B cell (primary cell): ENCODE results near the gene AMZ2. TPM values are rescaled to one million over a fixed set of nuclear protein-coding genes. Genes with fewer than 3 reads are reported as not detected.
"Not testable (repeated sequence)": the region's sequence is repeated elsewhere in the genome, so short reads cannot be mapped to it uniquely, and the experiment has no call there.

Experiments used
- ATAC-seq: fragments of 200-7000 bp; cut with Tn5 transposase; one replicate; pipeline ENCODE4 v1.10.0; 2021; ENCODE audit warnings: low read depth, mild to moderate bottlenecking, moderate number of reproducible peaks, moderate library complexity
- CTCF ChIA-PET: fragments of 350-600 bp; sonication (Branson Sonifier 250); formaldehyde crosslinking; loops from one replicate; lab custom pipeline; 2021; ENCODE audit warnings: antibody characterized with exemption, inconsistent platforms; lab: Charles Lee
- POLR2A ChIA-PET: fragments of 350-600 bp; sonication (Branson Sonifier 250); formaldehyde crosslinking; loops from one replicate; lab custom pipeline; 2021; ENCODE audit warnings: antibody characterized with exemption; lab: Charles Lee
- DNase-seq: peaks from one replicate; pipeline ENCODE4 v3.0.0; 2013
- H2AFZ ChIP-seq: 2 replicates; pipeline ENCODE4 v1.6.1; 2012; ENCODE audit warnings: mild to moderate bottlenecking, low read depth, low read length; ENCODE audit not compliant: insufficient read depth, poor library complexity, severe bottlenecking
- H3K27ac ChIP-seq, 2 donors: 1 replicate in 1 of 2; 2 replicates in 1 of 2; pipeline ENCODE4 v1.5.1; 2012 to 2013; ENCODE audit warnings: low read length in 2 of 2, mild to moderate bottlenecking in 2 of 2, moderate library complexity in 1 of 2
- H3K27me3 ChIP-seq, 4 experiments: fragments of 200-600 bp in 1 of 4; sonication (generic) in 1 of 4; replicated peaks in 1 of 4; 1 replicate in 2 of 4; 2 replicates in 2 of 4; pipeline versions ENCODE4 v1.6.1 to v1.7.0; 2013 to 2016; ENCODE audit warnings: low read length in 3 of 4, mild to moderate bottlenecking in 2 of 4, mixed read lengths in 1 of 4, moderate library complexity in 1 of 4; ENCODE audit not compliant: insufficient read depth in 4 of 4, control insufficient read depth in 3 of 4; ENCODE audit errors: control extremely low read depth in 1 of 4
- H3K36me3 ChIP-seq, 2 experiments: replicated peaks in 1 of 2; 1 replicate in 1 of 2; 2 replicates in 1 of 2; pipeline versions ENCODE4 v1.6.1 to v1.7.1; 2013; ENCODE audit warnings: low read length in 1 of 2; ENCODE audit not compliant: insufficient read depth in 2 of 2, control insufficient read depth in 1 of 2; ENCODE audit errors: control extremely low read depth in 1 of 2, extremely low read depth in 1 of 2
- H3K4me1 ChIP-seq, 2 donors: fragments of 200-600 bp in 1 of 2; sonication (generic) in 1 of 2; 1 replicate in 1 of 2; 2 replicates in 1 of 2; pipeline versions ENCODE4 v1.5.1 to v1.6.1; 2013 to 2017; ENCODE audit warnings: low read length in 2 of 2; ENCODE audit not compliant: control insufficient read depth in 2 of 2, insufficient read depth in 2 of 2
- H3K4me2 ChIP-seq: replicated peaks from 2 replicates; pipeline ENCODE3; 2012; ENCODE audit warnings: mild to moderate bottlenecking, low read depth, low read length; ENCODE audit not compliant: poor library complexity, severe bottlenecking
- H3K4me3 ChIP-seq, 5 experiments: fragments of 200-600 bp in 1 of 5; sonication (generic) in 1 of 5; 1 replicate in 3 of 5; 2 replicates in 2 of 5; pipeline versions ENCODE4 v1.5.1 to v1.7.0; 2011 to 2016; ENCODE audit warnings: low read length in 4 of 5, mild to moderate bottlenecking in 4 of 5, low read depth in 2 of 5, control low read depth in 1 of 5, moderate library complexity in 1 of 5; ENCODE audit not compliant: insufficient read depth in 1 of 5; ENCODE audit errors: control extremely low read depth in 1 of 5, extremely low read depth in 1 of 5
- H3K79me2 ChIP-seq: fragments of 200-600 bp; sonication (generic); one replicate; pipeline ENCODE4 v1.6.0; 2016; ENCODE audit warnings: low read length; ENCODE audit not compliant: control insufficient read depth, insufficient read depth
- H3K9ac ChIP-seq: fragments of 200-600 bp; sonication (generic); 2 replicates; pipeline ENCODE4 v1.6.1; 2017; ENCODE audit warnings: mild to moderate bottlenecking, low read length, moderate library complexity
- H3K9me3 ChIP-seq, 3 donors: one replicate each; pipeline versions ENCODE4 v1.6.1 to v1.7.1; 2013; ENCODE audit warnings: low read length in 2 of 3; ENCODE audit not compliant: control insufficient read depth in 2 of 3, insufficient read depth in 1 of 3; ENCODE audit errors: control extremely low read depth in 1 of 3
- H4K20me1 ChIP-seq: 2 replicates; pipeline ENCODE4 v1.6.0; 2012; ENCODE audit warnings: mild to moderate bottlenecking, low read length; ENCODE audit not compliant: insufficient read depth, control insufficient read depth, poor library complexity, severe bottlenecking
- H3K27ac Mint-ChIP-seq: one replicate; pipeline ENCODE4 v1.8.0; 2021; ENCODE audit warnings: mixed read lengths
- H3K27me3 Mint-ChIP-seq: one replicate; pipeline ENCODE4 v1.8.0; 2021; ENCODE audit warnings: mixed read lengths
- H3K4me1 Mint-ChIP-seq: one replicate; pipeline ENCODE4 v1.8.0; 2021; ENCODE audit warnings: mixed read lengths
- H3K4me3 Mint-ChIP-seq: one replicate; pipeline ENCODE4 v1.8.0; 2021; ENCODE audit warnings: mixed read lengths
- H3K9me3 Mint-ChIP-seq: one replicate; pipeline ENCODE4 v1.8.0; 2022; ENCODE audit warnings: mixed read lengths; ENCODE audit not compliant: insufficient read depth
- CTCF ChIP-seq: fragments of 200-600 bp; IDR thresholded peaks from one replicate; pipeline ENCODE4 v1.8.0; 2022; ENCODE audit warnings: antibody characterized with exemption, mild to moderate bottlenecking
- WGBS: methylation state at CpG from one replicate; pipeline ENCODE4 v1.1.5; 2013; ENCODE audit warnings: missing lambda C conversion rate; ENCODE audit not compliant: insufficient coverage; 5-methylcytosine and 5-hydroxymethylcytosine counted together
- intact Hi-C: fragments of 100-400 bp; cut with micrococcal nuclease; formaldehyde crosslinking; loops from one replicate; pipeline ENCODE4 v1.10.0; 2022
- polyA plus RNA-seq: library from polyadenylated mRNA; depleted of rRNA; stranded (reverse); fragments of >200 nt; gene quantifications from 2 replicates; pipeline ENCODE4 v1.2.3, GENCODE V29; 2012
- total RNA-seq, 2 donors: library from RNA; stranded (reverse); fragments of 120-200 nt in 1 of 2; gene quantifications; 1 replicate in 1 of 2; 2 replicates in 1 of 2; pipeline versions ENCODE4 v1.2.3 to v1.2.4, GENCODE V29; 2013 to 2022

AMZ2 gene
- total and polyA plus RNA-seq, 2 donors (not counting 1 experiment from before 2014, with no cell fraction given) = 64.1 to 70.7 TPM

GRCh38 chr17:68263101-68263681 is 15.3 kb downstream of the AMZ2 start:
- not testable (repeated sequence) for H3K9ac ChIP-seq
- H3K27ac Mint-ChIP-seq = peak overlapping the region; percentile 59

DNA sequence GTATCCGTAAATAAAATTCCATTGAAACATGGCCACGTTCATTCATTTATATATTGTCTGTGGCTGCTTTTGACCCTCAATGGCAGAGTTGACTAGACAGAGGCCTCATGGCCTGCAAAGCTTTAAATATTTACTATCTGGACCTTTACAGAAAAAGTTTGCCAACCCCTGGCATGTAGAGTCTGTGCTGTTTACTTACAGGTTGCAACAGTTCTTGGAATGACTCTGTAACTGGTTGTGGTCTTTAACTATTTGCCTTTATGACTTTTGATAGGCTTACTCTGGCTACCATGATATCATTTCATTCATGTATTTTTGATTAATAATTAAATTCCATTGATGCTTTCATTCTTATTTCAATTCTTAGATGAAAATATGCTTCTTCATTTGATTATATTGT is 18.0 kb downstream of the AMZ2 start:
- POLR2A ChIA-PET = interaction anchor here (1.1 to 1.5 kb wide), 2 partner anchors 25 to 170 kb away, joined by 6 to 9 read pairs; partner anchors contain the start of genes ARSG and SLC16A6
- WGBS = no CpG with 5 or more reads among the region's 2 CpGs
- H2AFZ ChIP-seq, H3K4me3 ChIP-seq, H3K9me3 Mint-ChIP-seq, H4K20me1 ChIP-seq, intact Hi-C loops, H3K9ac ChIP-seq, DNase-seq, H3K27me3 ChIP-seq, ATAC-seq, H3K27ac ChIP-seq, H3K4me2 ChIP-seq, H3K4me3 Mint-ChIP-seq, H3K9me3 ChIP-seq, H3K27ac Mint-ChIP-seq, H3K36me3 ChIP-seq, H3K27me3 Mint-ChIP-seq, H3K79me2 ChIP-seq: not testable (repeated sequence)
- CTCF ChIA-PET = interaction anchor here (1.3 to 8.7 kb wide), 8 partner anchors 28 to 199 kb away, joined by 3 to 126 read pairs (median 25); no protein-coding TSS in a partner anchor
- peaks cover 12% of the 10 kb centered on the region for H3K4me1 Mint-ChIP-seq
- peaks cover 4 to 13% of the 10 kb centered on the region in 2 donors for H3K4me1 ChIP-seq

More at GRCh38 chr17:68263101-68263681, 15.3 kb downstream of the AMZ2 start:
- H3K9me3 Mint-ChIP-seq, H3K27ac ChIP-seq, H3K4me3 ChIP-seq, H2AFZ ChIP-seq, H3K27me3 ChIP-seq, H3K4me3 Mint-ChIP-seq, H3K27me3 Mint-ChIP-seq, H4K20me1 ChIP-seq, H3K4me2 ChIP-seq, H3K9me3 ChIP-seq, H3K36me3 ChIP-seq, H3K79me2 ChIP-seq: not testable (repeated sequence)
- DNase-seq (peak; percentile 74), ATAC-seq (peak; percentile 39)
- CTCF ChIA-PET = interaction anchor here (0.9 to 8.7 kb wide), 15 partner anchors 14 to 205 kb away, joined by 3 to 126 read pairs (median 11); partner anchors contain the start of genes AMZ2 and WIPI1
- H3K4me1 ChIP-seq = peaks cover 22 to 37% of the 10 kb centered on the region in 2 donors
- POLR2A ChIA-PET = interaction anchor here (0.9 to 1.3 kb wide), 3 partner anchors 28 to 195 kb away, joined by 3 to 5 read pairs (median 3); partner anchors contain the start of genes ARSG and SLC16A6
- peaks cover 28% of the 10 kb centered on the region for H3K4me1 Mint-ChIP-seq
- peak; percentile 75 for TF ChIP-seq CTCF
- intact Hi-C loops = loop anchor here (1.0 to 2.0 kb wide), 6 partner anchors 28 to 200 kb away; partner anchors contain the start of genes ARSG, SLC16A6 and WIPI1
- WGBS = 46% methylated on average over 2 of the region's 9 CpGs
